Activated CD4-positive, alpha-beta T cell treated with anti-CD3 and anti-CD28 coated beads, Interleukin-2, amount 10 ng/mL, durations not matched to agents 7 days and 5 days (primary cell): Measurements from ENCODE around the gene FRY. TPM values are rescaled to one million over a fixed set of nuclear protein-coding genes. Genes with fewer than 3 reads are reported as not detected.

Experiments
- CTCF ChIA-PET: fragments of 350-600 bp; sonication (Branson Sonifier 250); formaldehyde crosslinking; loops from one replicate; lab custom pipeline; 2021; ENCODE audit warnings: antibody characterized with exemption; lab: Charles Lee
- POLR2A ChIA-PET: fragments of 350-600 bp; sonication (Branson Sonifier 250); formaldehyde crosslinking; loops from one replicate; lab custom pipeline; 2021; ENCODE audit warnings: antibody characterized with exemption; lab: Charles Lee
- DNase-seq: peaks from one replicate; pipeline ENCODE4 v3.0.0-alpha.2; 2020
- H3K27ac Mint-ChIP-seq: one replicate; pipeline ENCODE4 v1.8.0; 2021; ENCODE audit warnings: mild to moderate bottlenecking, moderate library complexity, mixed read lengths
- H3K27me3 Mint-ChIP-seq: one replicate; pipeline ENCODE4 v1.8.0; 2021; ENCODE audit warnings: mixed read lengths
- H3K36me3 Mint-ChIP-seq: one replicate; pipeline ENCODE4 v1.8.0; 2021; ENCODE audit warnings: low read depth, mixed read lengths
- H3K4me1 Mint-ChIP-seq: one replicate; pipeline ENCODE4 v1.8.0; 2021; ENCODE audit warnings: mixed read lengths
- H3K4me3 Mint-ChIP-seq: one replicate; pipeline ENCODE4 v1.8.0; 2021; ENCODE audit warnings: mild to moderate bottlenecking, moderate library complexity, mixed read lengths
- H3K9me3 Mint-ChIP-seq: one replicate; pipeline ENCODE4 v1.8.0; 2021; ENCODE audit warnings: mixed read lengths
- total RNA-seq, 2 experiments: library from RNA; stranded (reverse); gene quantifications; one replicate each; pipeline ENCODE4 v1.2.3, GENCODE V29; 2021

Gene FRY
- total RNA-seq, 2 experiments from 2014 or later: 12.0 to 14.3 TPM

- no peaks in the 10 kb centered on the region for H3K4me1 Mint-ChIP-seq
- ChIA-PET POLR2A (no interaction called here), CTCF (no interaction called here)
- no peaks in the 10 kb centered on the region for H3K9me3 Mint-ChIP-seq
- no peak overlapping the region for H3K27ac Mint-ChIP-seq
- no peaks in the 10 kb centered on the region for H3K27me3 Mint-ChIP-seq
- DNase-seq: no peak
- H3K36me3 Mint-ChIP-seq: no peaks in the 10 kb centered on the region
- no peak overlapping the region for H3K4me3 Mint-ChIP-seq
Observed at GRCh38 chr13:32277839-32278238, 246.3 kb downstream of the FRY start.

DNA sequence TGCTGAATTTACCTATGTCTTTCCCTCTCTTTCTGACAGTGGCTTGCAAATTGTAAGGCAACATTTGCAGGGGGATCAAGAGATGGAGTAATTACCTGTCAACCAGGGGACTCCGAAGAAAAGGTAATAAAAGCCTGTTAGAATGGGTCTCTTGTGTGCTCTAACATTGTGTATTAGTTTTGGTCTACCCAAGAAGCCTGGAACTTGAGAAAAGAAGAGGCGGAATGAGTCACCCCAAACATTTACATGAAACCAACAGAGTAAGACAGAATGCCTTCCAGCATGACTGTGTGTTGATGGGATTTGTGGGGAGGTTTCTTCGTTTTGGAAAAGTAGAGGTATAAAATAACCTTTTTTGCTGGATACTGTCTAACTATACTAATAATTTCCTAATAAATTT lies 246.9 kb downstream of the FRY start:
- no peak for DNase-seq
- ChIA-PET POLR2A (no interaction called here), CTCF (no interaction called here)
- H3K27ac Mint-ChIP-seq: no peak overlapping the region
- H3K27me3 Mint-ChIP-seq: no peaks in the 10 kb centered on the region
- H3K9me3 Mint-ChIP-seq: no peaks in the 10 kb centered on the region
- no peak overlapping the region for H3K4me3 Mint-ChIP-seq
- H3K4me1 Mint-ChIP-seq: no peaks in the 10 kb centered on the region
- H3K36me3 Mint-ChIP-seq: no peaks in the 10 kb centered on the region

GRCh38 chr13:32281096-32281495 lies 249.5 kb downstream of the FRY start:
- no peaks in the 10 kb centered on the region for H3K9me3 Mint-ChIP-seq
- H3K27me3 Mint-ChIP-seq: no peaks in the 10 kb centered on the region
- ChIA-PET CTCF (no interaction called here), POLR2A (no interaction called here)
- no peak overlapping the region for H3K4me3 Mint-ChIP-seq
- H3K4me1 Mint-ChIP-seq: no peaks in the 10 kb centered on the region
- H3K36me3 Mint-ChIP-seq: no peaks in the 10 kb centered on the region
- no peak overlapping the region for H3K27ac Mint-ChIP-seq
- no peak for DNase-seq

DNA sequence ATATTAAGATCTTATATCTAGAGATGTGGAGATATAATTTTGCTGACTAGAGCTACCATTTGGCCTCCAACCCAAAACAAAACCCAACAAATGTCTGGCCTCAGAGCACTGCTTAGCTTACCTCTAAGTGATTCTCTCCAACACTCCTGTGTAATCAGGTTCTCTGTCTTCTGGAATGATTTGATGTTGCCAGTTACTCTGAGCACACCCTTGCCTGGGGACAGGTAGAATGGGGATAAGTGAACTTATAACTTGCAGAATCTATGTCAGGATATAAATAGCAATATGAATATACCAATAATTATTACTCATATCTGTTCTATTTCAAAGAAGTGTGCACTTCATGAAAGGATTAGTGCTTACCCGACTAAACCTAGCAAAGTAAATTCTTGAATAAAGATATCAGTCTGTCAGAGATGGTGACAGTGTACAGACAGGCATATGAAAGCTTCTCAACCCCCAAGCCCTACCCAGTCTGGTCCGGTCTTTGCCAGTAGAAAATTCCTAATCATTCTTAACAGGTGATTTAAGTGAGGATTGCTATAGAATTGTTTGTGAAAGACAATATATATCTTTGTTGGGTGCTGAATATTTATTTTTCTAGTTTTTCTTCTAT lies 250.6 kb downstream of the FRY start:
- ChIA-PET POLR2A (no interaction called here), CTCF (no interaction called here)
- no peak overlapping the region for H3K27ac Mint-ChIP-seq
- no peak for DNase-seq
- no peak overlapping the region for H3K4me3 Mint-ChIP-seq
- no peaks in the 10 kb centered on the region for H3K4me1 Mint-ChIP-seq
- no peaks in the 10 kb centered on the region for H3K9me3 Mint-ChIP-seq
- no peaks in the 10 kb centered on the region for H3K27me3 Mint-ChIP-seq
- no peaks in the 10 kb centered on the region for H3K36me3 Mint-ChIP-seq

- Mint-ChIP-seq H3K27ac (no peak overlapping the region), H3K27me3 (no peaks in the 10 kb centered on the region), H3K36me3 (no peaks in the 10 kb centered on the region), H3K4me3 (no peak overlapping the region), H3K9me3 (no peaks in the 10 kb centered on the region), H3K4me1 (no peaks in the 10 kb centered on the region)
- CTCF ChIA-PET: no interaction called here
- no peak for DNase-seq
- POLR2A ChIA-PET: no interaction called here
Observed at GRCh38 chr13:32284927-32285632, 253.5 kb downstream of the FRY start.

GRCh38 chr13:32285633-32285965 lies 254.0 kb downstream of the FRY start:
- DNase-seq: no peak
- POLR2A ChIA-PET: no interaction called here

GRCh38 chr13:32297206-32297605 lies 265.6 kb downstream of the FRY start:
- ChIA-PET POLR2A (no interaction called here), CTCF (no interaction called here)
- H3K4me3 Mint-ChIP-seq: no peak overlapping the region

More at GRCh38 chr13:32285633-32285965, 254.0 kb downstream of the FRY start:
- no peaks in the 10 kb centered on the region for H3K27me3 Mint-ChIP-seq
- H3K4me1 Mint-ChIP-seq: no peaks in the 10 kb centered on the region
- no peaks in the 10 kb centered on the region for H3K36me3 Mint-ChIP-seq
- no peaks in the 10 kb centered on the region for H3K9me3 Mint-ChIP-seq
- H3K4me3 Mint-ChIP-seq: no peak overlapping the region
- CTCF ChIA-PET: no interaction called here
- no peak overlapping the region for H3K27ac Mint-ChIP-seq

DNA sequence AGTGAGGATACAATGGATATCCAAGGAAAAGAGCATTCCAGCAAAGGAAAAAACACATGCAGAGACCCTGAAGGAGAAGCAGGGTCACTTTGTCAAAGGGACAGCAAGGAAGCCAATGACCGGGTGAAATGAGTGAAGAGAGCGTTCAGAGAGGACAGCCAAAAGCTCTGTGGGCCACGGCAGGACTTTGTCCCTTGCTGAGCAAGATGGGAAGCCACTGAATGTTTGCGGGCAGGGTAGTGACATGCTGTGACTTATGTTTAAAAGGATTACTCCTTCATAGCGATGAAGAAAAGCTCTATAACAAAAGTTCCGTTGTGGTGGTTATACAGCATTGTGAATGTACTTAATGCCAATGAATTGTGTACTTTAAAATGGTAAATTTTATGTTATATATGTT lies 267.1 kb downstream of the FRY start:
- no peak overlapping the region for H3K4me3 Mint-ChIP-seq
- H3K27me3 Mint-ChIP-seq: peaks cover 17% of the 10 kb centered on the region
- ChIA-PET POLR2A (no interaction called here), CTCF (no interaction called here)
- H3K27ac Mint-ChIP-seq: no peak overlapping the region
- no peaks in the 10 kb centered on the region for H3K9me3 Mint-ChIP-seq
- H3K36me3 Mint-ChIP-seq: no peaks in the 10 kb centered on the region
- DNase-seq: no peak
- peaks cover 12% of the 10 kb centered on the region for H3K4me1 Mint-ChIP-seq

More at GRCh38 chr13:32297206-32297605, 265.6 kb downstream of the FRY start:
- Mint-ChIP-seq H3K27me3 (peaks cover 17% of the 10 kb centered on the region), H3K27ac (no peak overlapping the region), H3K9me3 (no peaks in the 10 kb centered on the region), H3K36me3 (no peaks in the 10 kb centered on the region), H3K4me1 (peaks cover 12% of the 10 kb centered on the region)
- DNase-seq: no peak

DNA sequence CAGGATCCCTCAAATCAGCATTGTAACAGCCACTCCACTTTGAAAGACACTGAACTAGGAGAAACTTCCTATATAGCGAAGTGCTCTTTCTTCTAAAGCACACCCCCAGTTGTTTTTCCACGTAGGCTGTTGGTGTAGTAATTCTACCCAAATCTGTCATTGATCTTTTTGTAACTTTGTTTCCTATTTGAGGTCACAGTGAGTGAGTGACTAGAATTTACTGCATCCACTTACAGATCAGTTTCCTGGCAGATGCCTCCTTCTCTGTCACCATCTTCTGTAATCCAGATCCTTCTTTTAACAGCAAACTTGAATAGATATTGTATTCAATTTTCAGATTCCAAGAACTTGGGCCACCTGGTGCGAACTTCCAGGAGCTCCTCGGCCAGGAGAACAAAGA lies 268.3 kb downstream of the FRY start:
- CTCF ChIA-PET: interaction anchor here (1.5 kb wide), 1 partner anchor 11 kb away, joined by 5 read pairs; no protein-coding TSS in a partner anchor
- Mint-ChIP-seq H3K27ac (no peak overlapping the region), H3K36me3 (no peaks in the 10 kb centered on the region), H3K9me3 (no peaks in the 10 kb centered on the region), H3K4me1 (peaks cover 12% of the 10 kb centered on the region), H3K27me3 (peaks cover 17% of the 10 kb centered on the region), H3K4me3 (no peak overlapping the region)
- POLR2A ChIA-PET: interaction anchor here (0.6 kb wide), 2 partner anchors 32 to 375 kb away, joined by 3 read pairs; no protein-coding TSS in a partner anchor
- no peak for DNase-seq

- H3K27me3 Mint-ChIP-seq: peaks cover 17% of the 10 kb centered on the region
- H3K27ac Mint-ChIP-seq: no peak overlapping the region
- no peaks in the 10 kb centered on the region for H3K36me3 Mint-ChIP-seq
- H3K4me3 Mint-ChIP-seq: no peak overlapping the region
- no peak for DNase-seq
- peaks cover 12% of the 10 kb centered on the region for H3K4me1 Mint-ChIP-seq
- ChIA-PET CTCF (interaction anchor here (1.5 kb wide), 1 partner anchor 12 kb away, joined by 5 read pairs; no protein-coding TSS in a partner anchor), POLR2A (interaction anchor here (0.6 kb wide), 3 partner anchors 32 to 376 kb away, joined by 3 read pairs; no protein-coding TSS in a partner anchor)
- no peaks in the 10 kb centered on the region for H3K9me3 Mint-ChIP-seq
Observed at GRCh38 chr13:32300406-32300805, 268.8 kb downstream of the FRY start.

- no peaks in the 10 kb centered on the region for H3K9me3 Mint-ChIP-seq
- H3K4me3 Mint-ChIP-seq: no peak overlapping the region
- ChIA-PET CTCF (no interaction called here), POLR2A (interaction anchor here (0.6 kb wide), 1 partner anchor 85 kb away, joined by 3 read pairs; no protein-coding TSS in a partner anchor)
- no peaks in the 10 kb centered on the region for H3K36me3 Mint-ChIP-seq
- H3K4me1 Mint-ChIP-seq: peaks cover 12% of the 10 kb centered on the region
- DNase-seq: no peak
- H3K27me3 Mint-ChIP-seq: peaks cover 18% of the 10 kb centered on the region
- no peak overlapping the region for H3K27ac Mint-ChIP-seq
Observed at GRCh38 chr13:32300920-32301319, 269.3 kb downstream of the FRY start.

DNA sequence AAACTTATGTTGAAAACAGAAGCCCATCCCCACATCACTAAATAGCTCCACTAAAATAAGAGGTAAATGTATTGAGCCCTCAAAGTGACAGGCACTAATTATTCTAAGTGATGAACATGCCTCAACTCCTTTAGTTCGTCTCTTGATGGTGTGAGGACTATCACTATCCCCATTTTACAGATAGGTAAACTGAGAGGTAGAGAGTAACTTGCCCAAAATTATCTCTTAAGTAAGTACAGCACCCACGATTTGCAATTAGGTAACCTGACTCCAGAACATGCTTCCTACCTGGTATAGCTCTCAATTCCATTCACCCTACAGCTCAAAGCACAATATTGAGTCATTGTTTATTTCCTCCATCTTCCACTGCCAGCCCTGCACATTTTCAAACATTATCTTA lies 270.9 kb downstream of the FRY start:
- DNase-seq: no peak
- no peak overlapping the region for H3K4me3 Mint-ChIP-seq
- H3K27ac Mint-ChIP-seq: no peak overlapping the region
- ChIA-PET POLR2A (no interaction called here), CTCF (interaction anchor here (1.4 to 2.3 kb wide), 3 partner anchors 9 to 393 kb away, joined by 3 to 7 read pairs (median 4); partner anchors contain the start of genes BRCA2 and ZAR1L)
- H3K4me1 Mint-ChIP-seq: peaks cover 3% of the 10 kb centered on the region
- H3K27me3 Mint-ChIP-seq: peaks cover 15% of the 10 kb centered on the region
- H3K36me3 Mint-ChIP-seq: no peaks in the 10 kb centered on the region
- H3K9me3 Mint-ChIP-seq: no peaks in the 10 kb centered on the region

- Mint-ChIP-seq H3K4me3 (no peak overlapping the region), H3K36me3 (no peaks in the 10 kb centered on the region), H3K27ac (no peak overlapping the region), H3K27me3 (peaks cover 4% of the 10 kb centered on the region), H3K4me1 (peaks cover 18% of the 10 kb centered on the region), H3K9me3 (no peaks in the 10 kb centered on the region)
- POLR2A ChIA-PET: no interaction called here
- CTCF ChIA-PET: no interaction called here
- no peak for DNase-seq
Observed at GRCh38 chr13:32305646-32306045, 274.1 kb downstream of the FRY start.
